GM18907 (cell line): ENCODE results near the gene NUTM2G.
"Not testable (repeated sequence)": the region's sequence is repeated elsewhere in the genome, so short reads cannot be mapped to it uniquely, and the experiment has no call there.

Experiments
- ATAC-seq: cut with Tn5 transposase; IDR thresholded peaks from one replicate; pipeline ENCODE4 v1.9.1; 2021; ENCODE audit warnings: mild to moderate bottlenecking, moderate library complexity; ENCODE audit not compliant: unreplicated experiment

The NUTM2G gene

GRCh38 chr9:96928543-96928942 lies at the start of gene NUTM2G:
Gene NUTM2G, plus strand, starts transcription at chr9:96928843. Its CDS starts 182 bp downstream, at chr9:96929025.
- not testable (repeated sequence) for ATAC-seq

- ATAC-seq, result no peak
Observed at GRCh38 chr9:96883922-96884321, 44.7 kb upstream of the NUTM2G start.

- no peak for ATAC-seq
Observed at GRCh38 chr9:96884443-96884842, 44.2 kb upstream of the NUTM2G start.

GRCh38 chr9:96885424-96885823 lies 43.2 kb upstream of the NUTM2G start:
- no peak for ATAC-seq

GRCh38 chr9:96888591-96888990 lies 40.1 kb upstream of the NUTM2G start:
- ATAC-seq, result no peak

GRCh38 chr9:96892131-96892530 lies 36.5 kb upstream of the NUTM2G start:
- ATAC-seq, result no peak

GRCh38 chr9:96900010-96900409 lies 28.6 kb upstream of the NUTM2G start:
- not testable (repeated sequence) for ATAC-seq

GRCh38 chr9:96904947-96905722 lies 23.5 kb upstream of the NUTM2G start:
- ATAC-seq, result not testable (repeated sequence)

- ATAC-seq, result not testable (repeated sequence)
Observed at GRCh38 chr9:96908479-96908878, 20.2 kb upstream of the NUTM2G start.

GRCh38 chr9:96915539-96915938 lies 13.1 kb upstream of the NUTM2G start:
- ATAC-seq, result not testable (repeated sequence)

GRCh38 chr9:96916531-96916930 lies 12.1 kb upstream of the NUTM2G start:
- not testable (repeated sequence) for ATAC-seq

- not testable (repeated sequence) for ATAC-seq
Observed at GRCh38 chr9:96918550-96918949, 10.1 kb upstream of the NUTM2G start.

- ATAC-seq, result not testable (repeated sequence)
Observed at GRCh38 chr9:96920803-96921202, 7.8 kb upstream of the NUTM2G start.

- not testable (repeated sequence) for ATAC-seq
Observed at GRCh38 chr9:96925587-96925986, 3.1 kb upstream of the NUTM2G start.

- not testable (repeated sequence) for ATAC-seq
Observed at GRCh38 chr9:96931665-96932064, 3.0 kb downstream of the NUTM2G start.

GRCh38 chr9:96934097-96934496 lies 5.5 kb downstream of the NUTM2G start:
- not testable (repeated sequence) for ATAC-seq

GRCh38 chr9:96934706-96935105 lies 6.1 kb downstream of the NUTM2G start:
- ATAC-seq, result not testable (repeated sequence)

- not testable (repeated sequence) for ATAC-seq
Observed at GRCh38 chr9:96935401-96935800, 6.8 kb downstream of the NUTM2G start.

- ATAC-seq, result not testable (repeated sequence)
Observed at GRCh38 chr9:96937442-96937841, 8.8 kb downstream of the NUTM2G start.

GRCh38 chr9:96938957-96939665 lies 10.5 kb downstream of the NUTM2G start:
- not testable (repeated sequence) for ATAC-seq

- not testable (repeated sequence) for ATAC-seq
Observed at GRCh38 chr9:96940982-96941381, 12.3 kb downstream of the NUTM2G start.

GRCh38 chr9:96941628-96942027 lies 13.0 kb downstream of the NUTM2G start:
- ATAC-seq, result not testable (repeated sequence)
